OCI-LY3 (cell line): Measurements from ENCODE around the gene RPL9.

Experiments used
- H2AFZ ChIP-seq: fragments of 200-600, 300-600 bp; shearing (Covaris generic); 2 replicates; pipeline ENCODE4 v1.6.0; 2014; ENCODE audit warnings: antibody characterized with exemption, low read depth, low read length
- H3K27ac ChIP-seq: fragments of 200-600, 300-600 bp; sonication (generic); 2 replicates; pipeline ENCODE4 v1.5.1; 2014; ENCODE audit warnings: mild to moderate bottlenecking, low read length, moderate library complexity, mixed read lengths
- H3K27me3 ChIP-seq: fragments of 200-600, 300-600 bp; sonication (generic); 2 replicates; pipeline ENCODE4 v1.6.1; 2014; ENCODE audit warnings: low read depth, low read length, mixed read lengths
- H3K36me3 ChIP-seq: fragments of 200-600, 300-600 bp; sonication (generic); replicated peaks from 2 replicates; pipeline ENCODE3; 2014; ENCODE audit warnings: low read depth, low read length, mixed read lengths
- H3K4me1 ChIP-seq: fragments of 300-600, 200-600 bp; sonication (generic); 2 replicates; pipeline ENCODE4 v1.6.1; 2014; ENCODE audit warnings: low read length, mixed read lengths
- H3K4me2 ChIP-seq: fragments of 200-600, 300-600 bp; sonication (generic); 2 replicates; pipeline ENCODE4 v1.6.1; 2014; ENCODE audit warnings: low read length, mixed read lengths
- H3K4me3 ChIP-seq: fragments of 300-600, 200-600 bp; sonication (generic); 2 replicates; pipeline ENCODE4 v1.5.1; 2014; ENCODE audit warnings: antibody characterized with exemption, mild to moderate bottlenecking, low read length, moderate library complexity
- H3K79me2 ChIP-seq: fragments of 300-600, 200-600 bp; shearing (Covaris generic); 2 replicates; pipeline ENCODE4 v1.6.1; 2014; ENCODE audit warnings: mild to moderate bottlenecking, low read length, mixed read lengths
- H3K9ac ChIP-seq: fragments of 300-600, 200-600 bp; shearing (Covaris generic); 2 replicates; pipeline ENCODE4 v1.6.0; 2014; ENCODE audit warnings: mild to moderate bottlenecking, low read length, moderate library complexity
- H3K9me3 ChIP-seq: fragments of 200-600, 300-600 bp; shearing (Covaris generic); 2 replicates; pipeline ENCODE4 v1.6.1; 2014; ENCODE audit warnings: low read length, mixed read lengths; ENCODE audit not compliant: insufficient read depth
- H4K20me1 ChIP-seq: fragments of 200-600, 300-600 bp; sonication (generic); 2 replicates; pipeline ENCODE4 v1.6.1; 2016; ENCODE audit warnings: low read length, mixed read lengths; ENCODE audit not compliant: insufficient read depth
- CTCF ChIP-seq: fragments of 200-600, 300-600 bp; sonication (generic); IDR thresholded peaks from 2 replicates; pipeline ENCODE4 v1.5.1; 2014; ENCODE audit warnings: antibody characterized with exemption, low read length, low read depth
- EZH2phosphoT487 ChIP-seq: fragments of 200-600 bp; shearing (Covaris generic); IDR thresholded peaks from 2 replicates; pipeline ENCODE4 v1.6.1; 2018; ENCODE audit warnings: antibody characterized with exemption, mixed run types, low read depth

Gene RPL9

GRCh38 chr4:39452153-39452859, 6.4 kb downstream of the RPL9 start:
- H3K4me2 ChIP-seq: no peak overlapping the region
- H3K4me3 ChIP-seq: no peak overlapping the region
- no peak overlapping the region for H3K9ac ChIP-seq
- no peaks in the 10 kb centered on the region for H3K9me3 ChIP-seq
- H4K20me1 ChIP-seq: peaks cover 64% of the 10 kb centered on the region
- peaks cover 86% of the 10 kb centered on the region for H3K36me3 ChIP-seq
- no peak overlapping the region for H2AFZ ChIP-seq
- no peak overlapping the region for H3K27ac ChIP-seq
- H3K27me3 ChIP-seq: no peaks in the 10 kb centered on the region
- TF ChIP-seq EZH2phosphoT487: no peak
- TF ChIP-seq CTCF: no peak
- H3K79me2 ChIP-seq: peaks cover 24% of the 10 kb centered on the region
- H3K4me1 ChIP-seq: peaks cover 9% of the 10 kb centered on the region

- TF ChIP-seq CTCF (no peak), EZH2phosphoT487 (no peak)
- H3K27me3 ChIP-seq: no peaks in the 10 kb centered on the region
- H3K9ac ChIP-seq: no peak overlapping the region
- no peaks in the 10 kb centered on the region for H3K9me3 ChIP-seq
- H3K79me2 ChIP-seq: peaks cover 16% of the 10 kb centered on the region
- H3K4me2 ChIP-seq: no peak overlapping the region
- H2AFZ ChIP-seq: no peak overlapping the region
- H3K4me1 ChIP-seq: peaks cover under 1% of the 10 kb centered on the region
- H4K20me1 ChIP-seq: peaks cover 56% of the 10 kb centered on the region
- peaks cover 85% of the 10 kb centered on the region for H3K36me3 ChIP-seq
- H3K27ac ChIP-seq: no peak overlapping the region
- no peak overlapping the region for H3K4me3 ChIP-seq
Measured at GRCh38 chr4:39451423-39452023, 7.2 kb downstream of the RPL9 start.

DNA sequence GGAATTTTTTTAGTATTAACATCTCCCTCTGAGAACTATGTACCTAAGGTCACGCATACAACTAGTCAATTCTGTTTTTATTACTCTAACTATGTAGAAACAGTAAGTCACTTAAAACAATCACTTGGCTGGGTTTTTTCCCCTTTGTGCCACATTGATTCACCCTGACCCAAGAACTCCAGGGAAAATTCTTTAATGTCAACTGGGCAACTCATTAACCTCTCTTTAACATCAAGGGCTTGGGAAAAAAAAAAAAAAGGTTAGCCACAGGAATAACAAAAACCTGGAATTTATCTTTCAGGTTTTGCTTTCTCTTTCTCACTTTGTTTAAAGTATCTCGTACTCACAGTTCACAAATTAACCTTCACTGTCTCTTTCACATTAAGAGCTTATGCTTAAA, 8.1 kb downstream of the RPL9 start:
- Histone ChIP-seq H3K9ac (no peak overlapping the region), H3K4me3 (no peak overlapping the region), H3K4me1 (no peaks in the 10 kb centered on the region), H3K27me3 (no peaks in the 10 kb centered on the region), H2AFZ (no peak overlapping the region), H3K27ac (no peak overlapping the region), H3K36me3 (peaks cover 77% of the 10 kb centered on the region), H3K9me3 (no peaks in the 10 kb centered on the region), H4K20me1 (peaks cover 47% of the 10 kb centered on the region), H3K79me2 (peaks cover 7% of the 10 kb centered on the region), H3K4me2 (no peak overlapping the region)
- TF ChIP-seq CTCF: no peak

GRCh38 chr4:39446842-39447573, 11.7 kb downstream of the RPL9 start:
- Histone ChIP-seq H3K36me3 (peaks cover 44% of the 10 kb centered on the region), H2AFZ (no peak overlapping the region), H3K9ac (no peak overlapping the region), H3K9me3 (no peaks in the 10 kb centered on the region), H3K27me3 (no peaks in the 10 kb centered on the region), H3K4me3 (no peak overlapping the region), H4K20me1 (peaks cover 17% of the 10 kb centered on the region; the same call in 1 of the 2 replicates), H3K4me2 (no peak overlapping the region), H3K4me1 (no peaks in the 10 kb centered on the region), H3K79me2 (no peaks in the 10 kb centered on the region), H3K27ac (no peak overlapping the region)
- TF ChIP-seq CTCF (no peak), EZH2phosphoT487 (no peak)
